GM18873 (cell line): ENCODE measurements around the gene DISP3.

Experiments
- ATAC-seq: cut with Tn5 transposase; IDR thresholded peaks from one replicate; pipeline ENCODE4 v1.9.1; 2021; ENCODE audit warnings: mild to moderate bottlenecking, moderate library complexity, moderate number of reproducible peaks; ENCODE audit not compliant: unreplicated experiment, low FRiP score

DISP3 gene

GRCh38 chr1:11505591-11506538 is 26.9 kb downstream of the DISP3 start:
- no peak for ATAC-seq

DNA sequence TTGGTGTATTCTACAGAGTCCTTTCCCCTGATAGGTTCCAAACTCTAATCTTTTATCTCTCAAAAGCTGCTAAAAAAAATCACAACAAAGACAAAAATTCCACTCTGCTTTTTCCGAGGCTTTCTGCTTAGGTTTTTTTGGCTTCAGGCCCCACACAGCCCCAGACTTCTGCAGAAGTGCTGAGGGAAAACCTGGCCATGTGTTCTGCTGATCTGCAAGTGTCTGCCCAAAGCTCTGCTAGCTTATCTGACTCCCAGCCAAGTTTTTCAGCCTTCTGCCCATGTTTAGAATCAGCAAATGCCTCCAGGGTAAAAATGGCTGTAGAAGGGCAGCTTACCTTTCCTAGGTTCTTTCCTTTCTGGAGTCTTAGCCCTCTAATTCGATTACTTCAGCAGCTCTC is 28.4 kb downstream of the DISP3 start:
- ATAC-seq = no peak

GRCh38 chr1:11513681-11514080 is 34.7 kb downstream of the DISP3 start:
- ATAC-seq = no peak

GRCh38 chr1:11514366-11514765 is 35.4 kb downstream of the DISP3 start:
- ATAC-seq = no peak

DNA sequence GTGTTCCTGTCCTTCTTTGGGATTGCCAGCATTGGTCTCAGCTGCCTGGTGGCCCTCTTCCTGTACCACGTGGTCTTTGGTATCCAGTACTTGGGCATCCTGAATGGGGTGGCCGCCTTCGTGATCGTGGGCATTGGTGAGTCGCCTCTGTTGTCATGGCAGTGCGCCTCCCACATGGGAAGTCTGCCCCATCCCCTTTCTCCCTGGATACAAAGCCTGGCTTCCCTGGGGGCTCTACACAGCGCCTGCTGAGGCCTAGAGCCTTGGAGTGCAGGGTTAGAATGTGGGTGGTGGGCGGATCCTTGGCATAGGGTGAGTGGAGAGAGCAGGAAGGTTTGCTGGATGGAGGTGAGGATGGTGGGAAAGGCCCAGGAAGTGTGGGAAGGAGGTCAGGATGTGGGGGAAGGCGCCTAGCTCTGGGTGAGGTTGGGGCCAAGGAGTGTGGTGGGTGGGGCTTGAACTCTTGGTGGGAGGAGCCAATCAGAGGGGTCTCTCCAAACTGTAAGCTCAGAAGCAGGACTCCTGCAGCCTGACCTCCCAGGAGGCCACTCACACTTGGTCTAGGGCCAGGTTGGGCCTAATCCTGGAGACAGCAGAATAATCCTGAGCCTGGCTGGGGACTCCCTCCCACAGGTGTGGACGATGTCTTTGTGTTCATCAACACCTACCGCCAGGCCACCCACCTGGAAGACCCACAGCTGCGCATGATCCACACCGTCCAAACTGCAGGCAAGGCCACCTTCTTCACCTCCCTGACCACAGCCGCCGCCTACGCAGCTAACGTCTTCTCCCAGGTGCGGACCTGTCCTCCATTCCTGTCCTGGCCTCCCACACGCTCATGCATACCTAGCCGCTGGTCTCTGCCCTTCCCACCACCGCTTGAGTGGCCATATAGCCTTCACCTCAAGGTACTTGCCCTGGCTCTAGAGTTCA is 36.7 kb downstream of the DISP3 start:
- ATAC-seq = no peak

- ATAC-seq = no peak
These were observed 38.1 kb downstream of the DISP3 start for GRCh38 chr1:11516961-11517635.

- ATAC-seq = no peak
These were observed 39.2 kb downstream of the DISP3 start for GRCh38 chr1:11518016-11518701.

DNA sequence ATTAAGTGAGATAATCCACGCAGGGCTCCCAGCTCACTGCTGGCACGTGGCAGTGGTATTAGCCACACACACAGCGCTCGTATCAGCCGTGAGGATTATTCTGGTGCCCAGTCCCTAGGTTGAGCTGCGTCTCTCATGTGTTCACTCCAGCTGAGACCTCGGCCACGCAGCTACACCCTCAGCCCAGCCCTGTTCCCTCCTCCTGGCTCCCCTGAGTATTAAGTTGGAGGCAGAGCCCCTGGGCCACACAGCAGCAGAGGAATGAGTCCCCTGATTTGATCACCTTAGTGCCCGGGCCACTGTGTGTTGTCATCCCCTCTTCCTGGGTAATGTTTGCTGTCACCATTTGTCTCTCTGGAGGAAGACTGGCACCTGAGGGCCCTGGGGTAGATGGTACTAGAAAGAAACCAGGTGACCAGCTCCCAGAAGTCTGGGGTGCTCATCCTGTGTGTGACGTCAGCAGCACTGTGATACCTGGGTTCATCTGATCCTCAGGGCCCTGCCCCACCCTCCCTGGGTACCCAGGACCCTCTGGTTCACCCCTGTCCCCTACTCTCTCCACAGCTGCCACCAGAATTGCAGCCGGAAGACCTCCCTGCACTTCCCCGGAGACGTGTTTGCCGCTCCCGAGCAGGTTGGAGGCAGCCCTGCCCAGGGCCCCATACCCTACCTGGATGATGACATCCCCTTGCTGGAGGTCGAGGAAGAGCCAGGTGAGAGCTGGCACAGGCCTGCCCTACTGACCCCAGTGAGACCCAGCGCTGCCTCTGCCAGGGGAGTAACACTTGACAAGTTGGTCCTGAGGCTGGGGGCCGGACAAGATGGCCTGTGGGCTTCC is 40.1 kb downstream of the DISP3 start:
- ATAC-seq = no peak

- ATAC-seq = no peak
These were observed 40.7 kb downstream of the DISP3 start for GRCh38 chr1:11519629-11520031.

DNA sequence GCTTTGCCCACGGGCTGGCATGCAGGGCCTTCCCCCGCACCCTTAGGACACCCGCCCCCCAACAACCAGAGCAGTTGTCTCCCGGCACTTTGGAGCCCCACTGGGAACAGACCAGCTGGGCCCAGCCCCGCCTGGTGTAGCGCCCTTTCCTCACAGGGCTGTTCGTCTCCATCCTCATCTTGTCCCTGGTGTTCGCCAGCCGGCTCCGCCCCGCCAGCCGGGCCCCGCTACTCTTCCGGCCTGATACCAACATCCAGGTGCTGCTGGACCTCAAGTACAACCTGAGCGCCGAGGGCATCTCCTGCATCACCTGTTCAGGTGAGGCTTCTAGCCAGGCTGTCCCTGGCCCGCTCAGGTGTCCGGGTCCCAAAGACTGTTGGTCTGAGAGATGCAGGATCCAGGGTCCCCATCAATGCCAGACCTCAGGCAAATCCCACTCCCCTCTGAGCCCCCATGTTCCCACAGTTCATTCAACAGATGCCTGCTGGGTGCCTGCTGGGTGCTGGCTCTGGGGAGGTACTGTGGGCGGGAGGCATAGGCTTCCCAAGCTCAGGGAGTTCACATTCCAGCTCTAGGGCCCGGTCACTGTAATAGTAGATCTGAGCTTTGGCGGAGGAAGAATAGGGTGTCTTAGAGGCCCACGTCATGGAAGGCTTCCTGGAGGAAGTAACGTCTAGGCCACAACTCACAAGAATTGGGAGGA is 41.7 kb downstream of the DISP3 start:
- no peak for ATAC-seq

DNA sequence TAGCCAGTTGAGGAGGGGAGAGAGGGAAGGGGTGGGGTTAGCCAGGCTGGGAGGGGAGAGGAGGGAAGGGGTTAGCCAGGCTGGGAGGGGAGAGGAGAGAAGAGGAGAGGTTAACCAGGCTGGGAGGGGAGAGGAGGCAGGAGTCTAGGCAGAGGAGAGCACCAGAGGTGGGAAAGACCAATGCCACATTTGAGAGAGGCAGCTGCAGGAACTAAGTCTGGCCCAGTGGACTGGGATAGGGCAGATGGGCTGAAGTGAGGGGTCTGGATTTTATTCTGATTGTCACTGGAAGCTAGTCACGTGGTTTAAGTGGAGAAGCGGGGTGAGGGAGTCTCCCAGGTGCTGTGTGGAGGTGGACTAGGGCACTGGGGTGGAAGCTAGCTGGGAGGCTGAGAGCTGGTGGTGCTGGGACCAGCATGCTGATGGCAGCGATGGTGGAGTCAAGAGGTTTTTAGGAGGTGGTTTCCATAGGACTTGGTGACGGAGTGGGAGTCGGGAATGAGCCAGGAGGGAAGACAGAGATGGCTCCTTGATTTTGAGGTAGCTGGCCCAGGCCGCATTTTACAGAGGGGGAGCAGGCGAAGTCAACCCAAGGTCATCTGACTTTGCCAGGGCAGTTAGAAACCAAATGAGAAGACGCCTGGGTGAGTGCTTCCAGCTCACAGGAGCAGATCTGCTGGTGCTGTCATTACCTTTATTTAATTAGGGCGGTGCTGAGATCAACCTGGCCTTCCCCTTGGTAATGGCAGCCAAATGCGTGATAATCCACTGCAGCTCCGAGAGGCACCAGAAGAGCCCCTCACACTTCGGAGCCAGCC is 42.8 kb downstream of the DISP3 start:
- ATAC-seq = no peak

GRCh38 chr1:11522400-11523235 is 43.7 kb downstream of the DISP3 start:
- ATAC-seq = no peak

GRCh38 chr1:11523261-11523660 is 44.3 kb downstream of the DISP3 start:
- ATAC-seq = no peak

DNA sequence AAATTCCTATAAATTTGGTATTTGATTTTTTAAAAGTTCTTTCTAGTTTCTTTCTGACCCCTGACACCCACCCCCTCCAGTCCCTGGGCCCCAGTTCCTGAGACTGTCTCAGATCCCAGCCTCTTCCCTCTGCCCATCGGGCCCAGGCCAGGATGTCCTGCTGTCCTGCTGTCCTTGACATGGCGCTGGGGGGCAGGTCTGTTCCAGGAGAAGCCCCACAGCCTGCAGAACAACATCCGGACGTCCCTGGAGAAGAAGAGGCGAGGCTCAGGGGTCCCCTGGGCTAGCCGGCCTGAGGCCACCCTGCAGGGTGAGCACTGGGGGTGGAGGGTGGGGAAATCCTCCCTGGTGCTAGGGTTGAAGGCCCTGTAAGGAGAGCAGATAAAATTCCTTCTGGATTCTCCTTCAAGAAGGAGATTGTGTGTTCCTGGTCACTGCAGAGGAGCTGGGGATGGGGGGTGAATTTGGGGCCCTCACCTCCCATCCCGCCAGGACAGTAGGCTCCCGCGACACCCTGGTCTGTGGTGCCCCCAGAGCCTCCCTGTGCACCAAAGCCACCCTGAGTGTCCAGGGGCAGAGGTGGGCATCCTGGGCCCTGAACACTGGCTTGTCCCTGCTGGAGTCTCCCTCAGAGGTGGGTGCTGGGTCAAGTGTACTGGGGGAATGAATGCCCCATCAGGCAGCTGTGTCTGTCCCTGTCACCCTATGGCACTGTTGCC is 45.0 kb downstream of the DISP3 start:
- no peak for ATAC-seq

GRCh38 chr1:11524465-11525150 is 45.7 kb downstream of the DISP3 start:
- ATAC-seq = no peak

GRCh38 chr1:11525151-11525505 is 46.2 kb downstream of the DISP3 start:
- no peak for ATAC-seq
